ENCODE measurements around the gene SRXN1.

Gene SRXN1

DNA sequence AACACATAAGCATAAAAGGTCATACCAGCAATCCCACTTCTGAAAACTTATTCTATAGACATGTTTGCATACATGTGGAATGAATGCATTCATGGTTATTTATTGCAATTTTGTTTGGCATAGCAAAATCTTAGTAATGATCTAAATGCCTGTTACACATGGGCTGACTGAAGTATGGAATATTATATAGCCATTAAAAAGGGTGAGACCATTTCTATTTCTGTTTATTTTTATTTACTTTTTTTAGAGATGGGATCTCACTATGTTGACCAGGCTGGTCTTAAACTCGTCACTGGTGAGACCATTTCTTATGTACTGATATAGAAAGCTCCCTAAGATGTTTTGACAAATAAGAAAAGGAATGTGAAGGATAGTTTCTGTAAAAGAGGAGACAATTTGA lies 36.9 kb upstream of the SRXN1 start:
- Histone ChIP-seq H3K4me3 (ENCODE audit: extremely low read depth, insufficient read depth, low read length, poor library complexity, severe bottlenecking) (no peak overlapping the region), H3K36me3 (ENCODE audit: control insufficient read depth, insufficient read depth, low read length) (no peaks in the 10 kb centered on the region), H3K27ac (ENCODE audit: low read depth, low read length, severe bottlenecking) (no peak overlapping the region), H3K4me1 (ENCODE audit: control insufficient read depth, insufficient read depth, low read length, poor library complexity, severe bottlenecking) (no peaks in the 10 kb centered on the region), H3K9me3 (ENCODE audit: control insufficient read depth, low read length) (no peaks in the 10 kb centered on the region)
- 67% methylated on average over 1 of the region's 1 CpG; no CpG with 5 or more reads in 1 of the 2 experiments for WGBS, 2 experiments (ENCODE audit: insufficient coverage in 2 of 2)

DNA sequence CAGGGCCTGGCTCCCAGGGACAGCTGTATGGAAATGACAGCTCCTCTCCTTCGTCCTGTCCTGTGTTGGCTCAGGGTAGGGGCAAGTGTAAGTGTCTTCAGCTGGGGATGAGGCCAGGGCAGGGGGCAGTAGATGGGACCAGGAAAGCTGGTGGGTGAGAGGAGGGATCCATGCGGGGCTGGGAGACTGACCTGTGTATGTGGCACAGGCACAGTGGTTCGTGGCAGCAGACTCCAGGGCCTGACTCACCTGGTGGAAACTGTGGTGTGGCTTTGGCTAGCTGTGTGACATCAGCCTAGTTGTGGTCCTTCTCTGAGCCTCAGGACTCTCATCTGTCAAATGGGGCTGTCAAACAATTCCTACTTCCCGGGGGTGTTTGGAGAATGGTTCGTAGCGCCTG lies 36.3 kb upstream of the SRXN1 start:
- no peak overlapping the region for H3K27ac ChIP-seq (ENCODE audit: low read depth, low read length, severe bottlenecking)
- no peaks in the 10 kb centered on the region for H3K4me1 ChIP-seq (ENCODE audit: control insufficient read depth, insufficient read depth, low read length, poor library complexity, severe bottlenecking)
- WGBS, 2 experiments (ENCODE audit: insufficient coverage in 2 of 2) = 90 to 95% methylated on average over 6 of the region's 6 CpGs
- H3K4me3 ChIP-seq (ENCODE audit: extremely low read depth, insufficient read depth, low read length, poor library complexity, severe bottlenecking) = no peak overlapping the region
- no peaks in the 10 kb centered on the region for H3K9me3 ChIP-seq (ENCODE audit: control insufficient read depth, low read length)
- no peaks in the 10 kb centered on the region for H3K36me3 ChIP-seq (ENCODE audit: control insufficient read depth, insufficient read depth, low read length)

DNA sequence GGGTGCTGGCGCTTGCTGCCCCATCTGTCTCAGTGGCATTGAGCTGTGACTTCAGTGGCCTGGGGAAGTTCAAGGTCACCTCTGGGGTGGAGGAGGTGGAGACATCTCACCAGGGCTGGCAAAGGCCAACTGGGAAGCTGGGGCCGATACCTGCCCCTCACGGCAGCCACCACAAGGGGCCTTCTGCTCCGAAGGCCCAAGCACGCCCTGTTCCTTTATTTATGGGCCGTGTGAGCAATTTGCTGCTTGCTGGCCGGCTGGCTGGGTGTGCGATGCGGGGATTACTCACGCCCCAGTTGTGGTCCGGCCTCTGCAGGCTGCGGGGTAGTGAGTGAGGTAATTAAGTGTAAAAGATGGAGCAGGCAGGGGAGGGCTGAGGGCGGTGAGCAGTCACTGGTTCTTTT lies 35.8 kb upstream of the SRXN1 start:
- no peak overlapping the region for H3K27ac ChIP-seq (ENCODE audit: low read depth, low read length, severe bottlenecking)

DNA sequence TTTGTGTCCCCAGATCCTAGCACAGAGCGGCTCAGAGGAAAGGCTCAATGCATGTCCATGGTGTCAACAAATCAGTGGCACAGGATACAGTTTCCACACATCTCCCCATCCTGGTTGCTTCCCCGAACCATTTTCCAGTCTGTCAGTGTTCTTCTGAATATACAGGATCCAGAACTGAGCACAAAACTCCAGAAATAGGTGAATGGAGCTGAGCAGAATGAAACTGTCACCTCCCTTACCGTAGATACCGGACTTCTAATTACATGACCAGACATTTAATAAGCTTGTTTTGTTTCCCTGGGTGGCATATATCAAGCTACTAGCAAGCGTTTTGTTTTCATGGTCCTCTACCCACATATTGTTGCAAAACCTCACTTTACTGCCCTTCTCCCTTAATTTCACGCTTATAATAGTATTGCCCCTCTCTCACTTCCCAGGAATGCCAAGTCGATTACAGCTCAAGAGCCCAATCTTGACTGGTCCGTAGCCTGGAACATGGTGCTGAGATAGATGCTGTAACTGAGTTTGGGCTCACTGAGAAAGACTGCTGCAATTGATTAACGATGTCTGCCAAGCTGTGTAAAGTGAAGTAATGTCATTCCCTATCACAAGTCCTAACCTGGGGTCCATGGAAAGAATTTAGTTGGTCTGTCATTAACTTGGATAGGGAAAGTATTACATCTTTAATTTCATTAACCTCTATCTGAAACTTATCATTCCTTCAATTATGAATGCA lies 34.6 kb upstream of the SRXN1 start:
- WGBS, 2 experiments (ENCODE audit: insufficient coverage in 2 of 2) = 90 to 95% methylated on average over 5 to 6 of the region's 9 CpGs

More for the DNA sequence above, 35.8 kb upstream of the SRXN1 start:
- H3K4me3 ChIP-seq (ENCODE audit: extremely low read depth, insufficient read depth, low read length, poor library complexity, severe bottlenecking) = no peak overlapping the region
- H3K4me1 ChIP-seq (ENCODE audit: control insufficient read depth, insufficient read depth, low read length, poor library complexity, severe bottlenecking) = no peaks in the 10 kb centered on the region
- WGBS, 2 experiments (ENCODE audit: insufficient coverage in 2 of 2) = 27 to 41% methylated on average over 8 to 11 of the region's 13 CpGs
- H3K36me3 ChIP-seq (ENCODE audit: control insufficient read depth, insufficient read depth, low read length) = no peaks in the 10 kb centered on the region
- no peaks in the 10 kb centered on the region for H3K9me3 ChIP-seq (ENCODE audit: control insufficient read depth, low read length)

DNA sequence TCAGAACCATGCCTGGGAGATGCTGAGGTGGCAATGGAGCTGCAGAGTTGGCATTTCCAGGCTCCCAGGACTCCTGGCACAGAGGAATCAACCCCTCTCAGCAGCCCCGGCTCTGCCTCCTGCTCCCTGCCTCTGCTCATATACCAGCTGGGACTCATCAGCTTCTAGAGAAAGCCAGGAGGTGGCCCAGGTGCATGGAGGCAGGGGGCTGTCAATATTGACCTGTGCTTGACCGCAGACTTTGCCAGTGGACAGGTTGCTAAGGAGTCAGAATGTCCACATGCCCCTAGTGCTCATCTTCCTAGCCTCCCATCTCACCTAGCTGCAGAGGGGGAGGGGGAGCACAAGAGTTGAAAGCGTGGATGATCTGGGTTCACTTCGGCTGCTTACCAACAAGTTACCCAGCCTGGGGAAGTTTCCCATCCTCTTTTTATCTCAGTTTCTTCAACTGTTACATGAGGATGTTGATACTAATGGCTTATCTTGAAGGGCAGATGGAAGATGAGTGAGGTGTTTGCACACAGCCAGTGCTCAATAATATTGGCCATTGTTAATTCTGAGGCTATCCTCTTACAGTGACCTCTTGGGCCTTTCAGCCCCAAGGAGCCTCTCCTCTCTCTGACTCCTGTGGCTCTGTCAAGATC lies 31.8 kb upstream of the SRXN1 start:
- WGBS, 2 experiments (ENCODE audit: insufficient coverage in 2 of 2) = 86 to 100% methylated on average over 1 of the region's 4 CpGs
- Histone ChIP-seq H3K27ac (ENCODE audit: low read depth, low read length, severe bottlenecking) (no peak overlapping the region), H3K36me3 (ENCODE audit: control insufficient read depth, insufficient read depth, low read length) (no peaks in the 10 kb centered on the region), H3K9me3 (ENCODE audit: control insufficient read depth, low read length) (no peaks in the 10 kb centered on the region), H3K4me1 (ENCODE audit: control insufficient read depth, insufficient read depth, low read length, poor library complexity, severe bottlenecking) (no peaks in the 10 kb centered on the region), H3K4me3 (ENCODE audit: extremely low read depth, insufficient read depth, low read length, poor library complexity, severe bottlenecking) (no peak overlapping the region)

More for the DNA sequence above, 34.6 kb upstream of the SRXN1 start:
- Histone ChIP-seq H3K4me3 (ENCODE audit: extremely low read depth, insufficient read depth, low read length, poor library complexity, severe bottlenecking) (no peak overlapping the region), H3K4me1 (ENCODE audit: control insufficient read depth, insufficient read depth, low read length, poor library complexity, severe bottlenecking) (no peaks in the 10 kb centered on the region), H3K27ac (ENCODE audit: low read depth, low read length, severe bottlenecking) (no peak overlapping the region), H3K36me3 (ENCODE audit: control insufficient read depth, insufficient read depth, low read length) (no peaks in the 10 kb centered on the region), H3K9me3 (ENCODE audit: control insufficient read depth, low read length) (no peaks in the 10 kb centered on the region)

DNA sequence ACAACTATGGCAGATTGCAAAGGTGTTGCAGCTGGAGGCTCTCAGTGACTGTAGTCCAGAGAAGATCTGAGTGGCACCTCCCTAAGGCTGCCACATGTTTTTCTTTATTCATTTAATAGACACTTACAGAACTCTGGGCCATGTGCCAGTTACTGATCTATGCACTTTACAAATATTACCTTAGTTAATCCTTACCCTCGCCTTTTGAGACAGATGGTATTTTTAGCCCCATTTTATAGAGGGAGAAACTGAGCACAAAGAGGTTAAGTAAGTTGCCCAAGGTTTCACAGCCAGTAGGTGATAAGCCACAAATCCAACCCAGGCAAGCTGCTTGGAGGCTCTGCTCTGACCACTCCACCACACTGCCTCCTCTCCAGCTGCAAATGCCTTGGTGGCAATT lies 29.1 kb upstream of the SRXN1 start:
- H3K4me1 ChIP-seq (ENCODE audit: control insufficient read depth, insufficient read depth, low read length, poor library complexity, severe bottlenecking) = no peaks in the 10 kb centered on the region
- H3K9me3 ChIP-seq (ENCODE audit: control insufficient read depth, low read length) = no peaks in the 10 kb centered on the region
- H3K27ac ChIP-seq (ENCODE audit: low read depth, low read length, severe bottlenecking) = no peak overlapping the region
- WGBS, 2 experiments (ENCODE audit: insufficient coverage in 2 of 2) = 80% methylated on average over 1 of the region's 1 CpG; no CpG with 5 or more reads in 1 of the 2 experiments
- H3K36me3 ChIP-seq (ENCODE audit: control insufficient read depth, insufficient read depth, low read length) = no peaks in the 10 kb centered on the region
- no peak overlapping the region for H3K4me3 ChIP-seq (ENCODE audit: extremely low read depth, insufficient read depth, low read length, poor library complexity, severe bottlenecking)

DNA sequence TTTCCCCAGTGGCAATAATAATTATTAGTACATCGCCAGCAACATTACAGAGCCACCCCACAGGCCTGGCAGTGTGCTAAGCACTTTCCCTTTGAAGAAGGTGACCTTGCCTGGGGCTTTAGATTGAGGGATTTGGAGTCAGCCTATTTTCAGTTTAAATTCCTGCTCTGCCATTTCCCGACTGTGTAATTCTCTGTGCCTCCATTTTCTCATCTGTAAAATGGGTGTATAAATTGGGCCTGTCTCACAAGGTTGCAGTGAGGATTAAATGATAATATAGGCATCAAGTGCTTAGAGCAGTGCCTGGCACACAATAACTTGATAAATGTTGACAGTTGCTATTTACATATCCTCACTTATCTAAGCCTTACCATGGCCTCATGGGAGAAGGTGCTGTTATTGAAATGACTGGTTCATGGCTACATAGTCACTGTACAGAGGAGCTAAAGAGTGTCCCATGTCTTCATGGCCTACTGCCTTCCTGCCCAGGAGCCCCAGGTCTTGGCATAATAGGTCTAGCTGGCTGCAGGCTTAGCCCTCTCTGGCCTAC lies 27.7 kb upstream of the SRXN1 start:
- Histone ChIP-seq H3K4me1 (ENCODE audit: control insufficient read depth, insufficient read depth, low read length, poor library complexity, severe bottlenecking) (peaks cover 6% of the 10 kb centered on the region), H3K4me3 (ENCODE audit: extremely low read depth, insufficient read depth, low read length, poor library complexity, severe bottlenecking) (no peak overlapping the region), H3K36me3 (ENCODE audit: control insufficient read depth, insufficient read depth, low read length) (no peaks in the 10 kb centered on the region), H3K9me3 (ENCODE audit: control insufficient read depth, low read length) (no peaks in the 10 kb centered on the region), H3K27ac (ENCODE audit: low read depth, low read length, severe bottlenecking) (no peak overlapping the region)
- 83% methylated on average over 1 of the region's 2 CpGs; no CpG with 5 or more reads in 1 of the 2 experiments for WGBS, 2 experiments (ENCODE audit: insufficient coverage in 2 of 2)

DNA sequence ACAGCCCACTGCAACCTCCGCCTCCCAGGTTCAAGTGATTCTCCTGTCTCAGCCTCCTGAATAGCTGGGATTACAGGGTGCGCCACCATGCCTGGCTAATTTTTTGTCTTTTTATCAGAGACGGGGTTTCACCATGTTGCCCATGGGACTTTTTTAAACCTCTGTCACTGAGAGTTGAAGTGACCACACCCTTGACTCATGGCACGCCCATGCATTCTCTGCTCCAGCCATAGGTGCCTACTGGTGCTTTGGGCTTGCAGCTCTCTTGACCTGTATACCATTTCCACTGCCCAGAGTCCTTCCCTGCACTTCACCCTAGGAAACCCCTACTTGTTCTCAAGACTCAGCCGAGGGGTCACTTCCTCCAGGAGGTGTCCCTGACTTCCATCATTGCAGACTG lies 25.0 kb upstream of the SRXN1 start:
- H3K4me3 ChIP-seq (ENCODE audit: extremely low read depth, insufficient read depth, low read length, poor library complexity, severe bottlenecking) = no peak overlapping the region
- H3K9me3 ChIP-seq (ENCODE audit: control insufficient read depth, low read length) = no peaks in the 10 kb centered on the region
- H3K4me1 ChIP-seq (ENCODE audit: control insufficient read depth, insufficient read depth, low read length, poor library complexity, severe bottlenecking) = peaks cover 13% of the 10 kb centered on the region
- no peaks in the 10 kb centered on the region for H3K36me3 ChIP-seq (ENCODE audit: control insufficient read depth, insufficient read depth, low read length)
- H3K27ac ChIP-seq (ENCODE audit: low read depth, low read length, severe bottlenecking) = no peak overlapping the region
- 89 to 91% methylated on average over 4 to 5 of the region's 5 CpGs for WGBS, 2 experiments (ENCODE audit: insufficient coverage in 2 of 2)

DNA sequence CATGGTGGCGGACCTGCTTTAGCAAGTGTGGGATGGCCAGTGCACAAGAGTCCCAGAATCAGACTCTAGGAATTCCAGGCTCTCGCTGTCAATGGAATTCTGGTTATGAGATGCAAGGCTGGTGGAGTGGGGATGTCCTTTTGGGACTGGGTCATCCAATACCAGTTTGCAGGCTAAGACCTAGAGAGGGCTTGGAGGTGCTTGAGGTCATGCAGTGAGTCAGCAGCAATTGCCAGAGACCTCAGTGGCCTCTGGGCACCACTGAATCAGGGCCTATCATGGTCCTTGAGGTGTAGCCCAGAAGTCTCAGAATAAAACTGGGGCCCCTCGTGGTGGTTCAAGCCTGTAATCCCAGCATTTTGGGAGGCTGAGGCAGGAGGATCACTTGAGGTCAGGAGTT lies 24.0 kb upstream of the SRXN1 start:
- peaks cover 18% of the 10 kb centered on the region for H3K4me1 ChIP-seq (ENCODE audit: control insufficient read depth, insufficient read depth, low read length, poor library complexity, severe bottlenecking)
- H3K27ac ChIP-seq (ENCODE audit: low read depth, low read length, severe bottlenecking) = no peak overlapping the region
- H3K36me3 ChIP-seq (ENCODE audit: control insufficient read depth, insufficient read depth, low read length) = no peaks in the 10 kb centered on the region
- no peak overlapping the region for H3K4me3 ChIP-seq (ENCODE audit: extremely low read depth, insufficient read depth, low read length, poor library complexity, severe bottlenecking)
- H3K9me3 ChIP-seq (ENCODE audit: control insufficient read depth, low read length) = no peaks in the 10 kb centered on the region
- WGBS, 2 experiments (ENCODE audit: insufficient coverage in 2 of 2) = 86 to 94% methylated on average over 2 to 3 of the region's 3 CpGs

DNA sequence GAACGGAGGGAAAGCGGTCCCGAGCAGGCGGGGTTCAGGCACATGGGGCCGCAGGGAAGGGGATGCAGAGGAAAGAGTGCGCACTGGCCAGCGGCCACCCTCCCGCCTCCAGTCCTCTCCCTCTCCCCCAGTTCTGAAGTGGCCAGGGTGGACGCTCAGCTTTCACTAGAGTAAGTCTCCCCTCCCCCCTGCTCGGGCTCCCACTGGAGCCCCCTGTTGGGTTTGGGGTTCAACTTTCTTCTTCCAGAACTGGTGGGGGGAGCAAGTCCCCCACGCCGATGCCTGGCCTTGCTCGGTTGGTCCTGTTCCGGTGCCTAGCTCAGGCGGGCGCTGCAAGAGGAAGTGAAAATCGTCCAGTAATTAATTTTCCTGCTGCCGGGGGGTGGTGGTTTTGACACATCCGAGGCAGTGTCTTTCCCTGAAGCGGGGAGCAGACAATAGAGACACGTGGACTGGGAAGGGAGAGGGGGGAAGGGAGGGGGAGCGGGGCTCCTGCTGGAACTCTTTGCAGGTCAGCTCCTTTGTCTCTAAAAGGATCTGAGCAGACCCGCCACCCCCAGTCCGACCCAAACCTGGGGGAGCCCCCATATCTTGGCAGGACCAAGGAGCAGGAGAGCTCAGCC lies 23.4 kb upstream of the SRXN1 start:
- no peak overlapping the region for H3K27ac ChIP-seq (ENCODE audit: low read depth, low read length, severe bottlenecking)
- H3K4me1 ChIP-seq (ENCODE audit: control insufficient read depth, insufficient read depth, low read length, poor library complexity, severe bottlenecking) = peaks cover 18% of the 10 kb centered on the region
- H3K9me3 ChIP-seq (ENCODE audit: control insufficient read depth, low read length) = no peaks in the 10 kb centered on the region
- 4 to 13% methylated on average over 10 to 18 of the region's 24 CpGs for WGBS, 2 experiments (ENCODE audit: insufficient coverage in 2 of 2)
- no peak overlapping the region for H3K4me3 ChIP-seq (ENCODE audit: extremely low read depth, insufficient read depth, low read length, poor library complexity, severe bottlenecking)
- no peaks in the 10 kb centered on the region for H3K36me3 ChIP-seq (ENCODE audit: control insufficient read depth, insufficient read depth, low read length)
